Esophagus mucosa (tissue), 1 donor: ENCODE results near the gene SEPHS2. TPM values are rescaled to one million over a fixed set of nuclear protein-coding genes. Genes with fewer than 3 reads are reported as not detected.
"Not testable (repeated sequence)": the region's sequence is repeated elsewhere in the genome, so short reads cannot be mapped to it uniquely, and the experiment has no call there.

Experiments
- ATAC-seq: fragments of 200-7000 bp; cut with Tn5 transposase; one replicate; pipeline ENCODE4 v1.9.1; 2020
- total RNA-seq: library from RNA; stranded (reverse); gene quantifications from one replicate; pipeline ENCODE4 v1.2.4, GENCODE V29; 2023
- donor health status: DM: yes; HTN: yes; CAD: no.

Gene SEPHS2, protein sequence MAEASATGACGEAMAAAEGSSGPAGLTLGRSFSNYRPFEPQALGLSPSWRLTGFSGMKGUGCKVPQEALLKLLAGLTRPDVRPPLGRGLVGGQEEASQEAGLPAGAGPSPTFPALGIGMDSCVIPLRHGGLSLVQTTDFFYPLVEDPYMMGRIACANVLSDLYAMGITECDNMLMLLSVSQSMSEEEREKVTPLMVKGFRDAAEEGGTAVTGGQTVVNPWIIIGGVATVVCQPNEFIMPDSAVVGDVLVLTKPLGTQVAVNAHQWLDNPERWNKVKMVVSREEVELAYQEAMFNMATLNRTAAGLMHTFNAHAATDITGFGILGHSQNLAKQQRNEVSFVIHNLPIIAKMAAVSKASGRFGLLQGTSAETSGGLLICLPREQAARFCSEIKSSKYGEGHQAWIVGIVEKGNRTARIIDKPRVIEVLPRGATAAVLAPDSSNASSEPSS
- 21.6 TPM for total RNA-seq

DNA sequence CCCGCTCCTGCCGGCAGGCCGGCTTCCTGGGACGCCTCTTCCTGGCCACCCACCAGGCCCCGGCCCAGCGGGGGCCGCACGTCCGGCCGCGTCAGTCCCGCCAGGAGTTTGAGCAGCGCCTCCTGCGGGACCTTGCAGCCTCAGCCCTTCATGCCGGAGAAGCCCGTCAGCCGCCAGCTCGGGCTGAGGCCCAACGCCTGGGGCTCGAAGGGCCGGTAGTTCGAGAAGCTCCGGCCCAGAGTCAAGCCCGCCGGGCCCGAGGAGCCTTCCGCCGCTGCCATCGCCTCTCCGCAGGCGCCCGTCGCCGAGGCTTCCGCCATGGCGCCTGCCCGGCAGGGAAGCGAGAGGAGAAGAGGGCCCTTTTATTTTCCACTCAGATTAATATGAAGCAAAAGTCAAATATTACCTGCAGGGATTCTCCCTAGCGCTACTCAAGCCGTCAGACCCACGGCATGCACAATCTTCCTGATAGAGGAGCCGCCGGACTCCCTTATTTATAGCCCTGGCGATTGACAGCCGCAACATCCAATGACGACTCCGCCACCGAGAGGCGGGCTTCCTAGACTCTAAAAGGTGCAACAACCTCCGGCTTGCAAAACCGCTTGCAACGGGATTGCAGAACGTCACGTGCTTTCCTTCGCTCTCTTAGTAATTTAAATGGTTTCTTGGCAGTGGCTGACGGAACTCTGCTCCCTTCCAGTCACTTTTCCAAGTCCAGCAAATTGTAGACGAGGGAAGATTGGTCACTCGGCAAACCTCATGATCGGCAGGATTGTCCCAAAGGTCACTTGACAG, at the start of gene SEPHS2:
SEPHS2 (minus strand) TSS at position 467 of the 795 bp plus-strand sequence; CDS start at position 320, 147 bp downstream.
- peak; percentile 95 for ATAC-seq

DNA sequence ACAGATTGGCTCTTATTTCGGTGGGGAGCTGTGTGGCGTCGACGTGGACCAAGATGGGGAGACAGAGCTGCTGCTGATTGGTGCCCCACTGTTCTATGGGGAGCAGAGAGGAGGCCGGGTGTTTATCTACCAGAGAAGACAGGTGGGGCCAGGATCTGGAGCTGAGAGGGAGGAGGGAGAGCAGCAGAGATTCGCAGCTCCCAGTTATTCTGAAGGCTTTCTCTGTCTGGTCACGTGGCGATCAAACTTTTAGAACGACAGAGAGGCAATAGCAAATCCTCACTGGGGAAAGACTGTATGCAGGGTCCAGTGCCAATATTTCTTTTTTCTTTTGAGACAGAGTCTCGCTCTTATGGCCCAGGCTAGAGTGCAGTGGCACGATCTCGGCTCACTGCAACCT, 49.0 kb upstream of the SEPHS2 start:
- no peak for ATAC-seq

DNA sequence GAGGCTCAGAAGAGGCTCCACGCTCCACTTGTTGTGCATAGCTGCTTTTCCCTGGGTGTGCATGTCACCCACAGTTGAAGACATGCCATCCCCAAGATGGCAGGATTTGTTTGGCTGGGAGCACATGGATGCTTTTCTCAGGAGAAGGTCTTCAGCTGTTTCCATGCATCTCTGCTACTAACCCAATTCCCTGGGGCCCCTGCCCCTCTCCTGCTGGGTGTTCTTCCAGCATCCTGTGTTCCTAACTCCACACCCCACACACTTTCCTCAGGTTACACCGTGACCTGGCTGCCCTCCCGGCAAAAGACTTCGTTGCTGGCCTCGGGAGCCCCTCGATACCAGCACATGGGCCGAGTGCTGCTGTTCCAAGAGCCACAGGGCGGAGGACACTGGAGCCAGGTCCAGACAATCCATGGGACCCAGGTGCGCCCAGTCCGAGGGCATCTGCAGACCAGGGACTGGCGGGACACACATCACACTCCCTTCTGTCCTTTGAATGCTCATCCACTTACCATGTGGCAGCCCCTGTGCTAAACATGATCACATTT, 48.3 kb upstream of the SEPHS2 start:
- ATAC-seq: no peak

DNA sequence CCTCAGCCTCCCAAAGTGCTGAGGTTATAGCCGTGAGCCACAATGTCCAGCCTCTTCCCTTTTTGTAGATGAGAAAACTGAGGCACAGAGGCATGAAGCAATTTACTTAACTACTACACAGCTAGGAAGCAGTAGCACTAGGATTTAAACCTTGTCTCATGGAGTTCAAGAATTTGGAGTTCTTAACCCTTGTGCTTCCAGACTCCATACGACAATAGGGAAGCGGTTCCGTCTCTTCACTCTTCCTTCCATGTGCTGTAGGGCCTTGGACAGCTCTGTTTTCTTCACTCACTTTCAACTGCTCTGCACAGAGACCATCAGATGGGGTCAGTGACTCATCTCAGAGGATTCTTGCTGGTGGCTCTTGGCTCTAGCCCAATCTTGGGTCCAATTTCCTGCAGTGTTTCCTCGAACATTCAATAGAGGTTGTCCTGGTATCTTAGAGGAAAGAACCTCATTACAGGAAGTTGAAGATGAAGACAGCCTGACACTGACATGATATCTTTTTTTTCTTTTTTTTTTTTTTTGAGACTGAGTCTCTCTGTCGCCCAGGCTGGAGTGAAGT, 46.2 kb upstream of the SEPHS2 start:
- ATAC-seq: no peak

DNA sequence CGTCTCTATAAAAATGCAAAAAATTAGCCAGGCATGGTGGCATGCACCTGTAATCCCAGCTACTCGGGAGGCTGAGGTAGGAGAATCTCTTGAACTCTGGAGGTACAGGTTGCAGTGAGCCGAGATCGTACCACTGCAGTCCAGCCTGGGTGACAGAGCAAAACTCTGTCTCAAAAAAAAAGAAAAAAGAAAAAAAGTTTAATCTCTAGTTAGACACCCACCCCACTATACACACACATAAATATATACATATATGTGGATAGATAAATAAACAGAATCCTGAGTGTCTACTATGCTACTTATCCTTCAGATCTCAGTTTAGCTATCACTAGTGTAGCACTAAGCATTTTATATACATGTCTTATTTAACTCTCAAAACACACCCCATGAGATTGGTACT, 45.6 kb upstream of the SEPHS2 start:
- ATAC-seq: no peak

DNA sequence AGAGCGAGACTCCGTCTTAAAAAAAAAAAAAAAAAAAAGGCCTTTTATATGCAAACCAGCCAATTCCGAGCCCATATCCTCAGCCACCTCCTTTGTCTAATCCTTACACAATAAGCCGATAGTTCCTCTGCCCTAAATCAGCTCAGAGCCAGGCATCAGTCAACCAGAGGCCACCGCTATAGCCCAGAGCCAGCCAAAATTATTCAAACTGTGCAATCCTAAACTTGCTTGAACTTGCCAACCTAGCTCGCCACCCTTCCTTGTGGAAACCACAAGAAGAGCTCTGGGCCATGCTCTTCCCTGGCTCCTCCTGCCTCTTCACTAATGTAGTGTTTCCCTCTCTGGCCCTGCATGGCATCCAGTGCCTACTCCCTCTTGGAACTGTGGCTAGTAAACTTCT, 44.5 kb upstream of the SEPHS2 start:
- peak; percentile 93 for ATAC-seq

DNA sequence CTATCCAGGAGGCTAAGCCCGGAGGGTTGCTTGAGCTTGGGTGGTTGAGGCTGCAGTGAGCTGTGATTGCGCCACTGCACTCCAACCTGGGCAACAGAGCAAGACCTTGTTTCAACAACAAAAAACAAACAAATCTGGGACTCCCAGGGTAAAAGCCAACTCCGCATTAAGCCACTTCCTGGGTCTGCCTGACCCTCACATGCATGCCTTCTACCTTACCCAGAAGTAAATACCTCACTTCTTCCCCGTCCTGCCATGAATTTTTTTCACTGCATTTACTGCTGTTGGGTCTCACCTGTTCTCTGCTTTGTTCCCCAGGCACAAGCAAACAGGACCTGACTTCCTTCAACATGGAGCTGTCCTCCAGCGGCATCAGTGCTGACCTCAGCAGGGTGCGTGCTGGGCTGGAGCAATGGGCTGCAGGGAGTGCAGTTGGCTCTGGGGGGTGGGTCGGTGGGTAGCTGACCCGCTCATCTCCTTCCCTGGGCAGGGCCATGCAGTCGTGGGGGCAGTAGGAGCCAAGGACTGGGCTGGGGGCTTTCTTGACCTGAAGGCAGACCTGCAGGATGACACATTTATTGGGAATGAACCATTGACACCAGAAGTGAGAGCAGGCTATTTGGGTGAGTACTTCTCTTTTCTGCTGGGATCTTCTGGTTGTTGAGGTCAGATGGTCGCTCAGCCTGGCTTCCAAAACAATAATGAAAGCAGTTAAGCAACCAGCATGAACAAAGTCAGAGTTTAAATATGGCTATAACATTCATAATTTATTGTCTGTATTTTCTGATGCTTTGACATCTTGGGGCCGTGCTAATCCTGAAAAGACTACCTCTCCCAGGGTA, 43.3 kb upstream of the SEPHS2 start:
- ATAC-seq: no peak

DNA sequence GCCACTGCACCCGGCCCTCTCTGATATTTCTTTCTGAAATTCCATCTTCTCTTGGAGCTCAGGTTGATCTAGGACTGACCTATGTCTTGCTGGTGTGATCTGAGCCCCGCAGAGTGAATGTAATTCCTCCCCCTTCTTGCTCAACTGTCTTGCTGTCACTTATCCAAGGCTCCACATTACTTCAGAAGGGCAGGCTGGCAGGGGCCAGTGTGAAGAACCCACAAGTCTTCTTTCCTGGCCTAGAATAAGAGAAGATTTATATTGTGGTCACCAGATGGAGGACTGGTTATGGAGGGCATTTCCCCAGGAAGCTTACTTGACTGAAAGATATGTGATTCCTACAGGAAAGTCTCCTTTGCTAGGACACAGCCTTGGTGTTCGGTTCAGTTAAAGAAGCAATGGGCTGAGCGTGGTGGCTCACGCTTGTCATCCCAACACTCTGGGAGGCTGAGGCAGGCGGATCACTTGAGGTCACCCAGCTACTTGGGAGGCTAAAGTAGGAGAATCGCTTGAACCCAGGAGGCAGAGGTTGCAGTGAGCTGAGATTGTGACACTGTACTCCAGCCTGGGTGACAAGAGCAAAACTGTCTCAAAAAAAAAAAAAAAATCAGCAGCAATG, 40.3 kb upstream of the SEPHS2 start:
- no peak for ATAC-seq

DNA sequence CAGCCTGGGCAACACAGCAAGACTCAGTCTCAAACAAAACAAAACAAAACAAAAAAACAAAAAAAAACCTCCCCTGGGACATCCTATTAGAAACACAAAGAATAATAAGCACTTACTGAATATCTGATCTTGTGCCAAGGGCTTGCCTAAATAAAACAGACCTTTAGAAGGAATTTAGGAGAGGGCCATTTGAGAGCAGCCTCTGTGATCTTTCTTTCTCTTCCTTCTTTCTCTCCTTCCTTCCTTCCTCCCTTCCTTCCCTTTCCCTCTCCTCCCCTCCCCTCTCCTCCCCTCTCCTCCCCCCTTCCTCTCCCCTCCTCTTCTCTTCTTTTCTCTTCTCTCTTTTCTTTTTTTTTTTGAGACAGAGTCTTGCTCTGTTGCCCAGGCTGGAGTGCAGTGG, 39.2 kb upstream of the SEPHS2 start:
- no peak for ATAC-seq

DNA sequence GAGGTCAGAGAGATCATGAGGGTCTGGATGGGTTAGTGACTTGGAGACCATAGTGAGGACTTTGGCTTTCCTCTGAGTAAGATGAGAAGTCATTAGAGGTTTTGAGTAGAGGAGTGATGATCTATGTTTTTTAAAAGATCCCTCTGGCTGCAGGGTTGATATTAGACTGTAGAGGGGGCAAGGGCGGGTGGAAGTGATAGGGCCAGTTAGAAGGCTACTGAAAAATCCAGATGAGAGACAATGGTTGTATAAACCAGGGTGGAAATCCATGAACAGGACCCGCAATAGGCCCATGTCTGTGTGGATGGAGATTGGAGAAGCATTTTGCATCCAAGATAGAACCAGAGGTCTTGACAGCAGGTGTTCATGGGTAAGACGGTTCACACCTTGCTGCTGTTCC, 36.7 kb upstream of the SEPHS2 start:
- no peak for ATAC-seq

DNA sequence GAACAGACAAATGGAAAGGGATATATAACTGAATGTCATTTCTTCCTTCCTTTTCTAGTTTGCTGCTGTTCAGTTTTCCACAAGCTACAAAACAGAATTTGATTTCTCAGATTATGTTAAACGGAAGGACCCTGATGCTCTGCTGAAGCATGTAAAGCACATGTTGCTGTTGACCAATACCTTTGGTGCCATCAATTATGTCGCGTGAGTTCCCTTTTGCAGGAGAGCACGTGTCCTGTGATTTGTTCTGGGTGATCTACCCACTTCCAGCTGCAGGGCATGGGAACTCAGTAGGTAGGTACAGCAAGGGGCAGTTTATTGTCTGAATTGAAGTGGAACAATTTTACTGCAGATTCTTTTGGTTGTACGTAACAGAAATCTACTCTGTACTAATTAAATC, 35.7 kb upstream of the SEPHS2 start:
- no peak for ATAC-seq

DNA sequence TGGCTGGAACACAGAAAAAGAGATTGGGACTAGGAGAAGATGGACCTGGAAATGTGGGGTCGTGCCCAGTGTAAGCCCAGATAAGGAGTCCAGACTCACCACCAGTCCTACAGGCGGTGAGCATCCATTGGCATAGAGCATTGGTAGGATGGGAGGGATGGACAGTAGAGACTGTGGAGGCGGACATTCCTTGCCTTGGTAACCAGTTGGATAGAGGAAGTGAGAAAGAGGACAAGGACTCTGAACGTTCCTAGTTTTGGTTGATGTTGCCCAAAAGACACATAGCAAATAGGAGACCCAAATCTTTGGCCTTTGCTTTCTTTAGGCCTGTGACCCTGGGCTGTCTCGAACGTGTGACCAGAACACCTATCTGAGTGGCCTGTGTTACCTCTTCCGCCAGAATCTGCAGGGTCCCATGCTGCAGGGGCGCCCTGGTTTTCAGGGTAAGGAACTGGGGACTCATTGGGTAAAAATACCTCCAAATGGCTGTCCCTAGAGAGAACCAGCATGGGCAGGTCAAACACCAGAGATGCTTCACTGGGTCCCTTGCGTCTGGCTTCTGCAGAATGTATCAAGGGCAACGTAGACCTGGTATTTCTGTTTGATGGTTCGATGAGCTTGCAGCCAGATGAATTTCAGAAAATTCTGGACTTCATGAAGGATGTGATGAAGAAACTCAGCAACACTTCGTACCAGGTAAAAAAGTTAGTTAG, 33.2 kb upstream of the SEPHS2 start:
- ATAC-seq: no peak

DNA sequence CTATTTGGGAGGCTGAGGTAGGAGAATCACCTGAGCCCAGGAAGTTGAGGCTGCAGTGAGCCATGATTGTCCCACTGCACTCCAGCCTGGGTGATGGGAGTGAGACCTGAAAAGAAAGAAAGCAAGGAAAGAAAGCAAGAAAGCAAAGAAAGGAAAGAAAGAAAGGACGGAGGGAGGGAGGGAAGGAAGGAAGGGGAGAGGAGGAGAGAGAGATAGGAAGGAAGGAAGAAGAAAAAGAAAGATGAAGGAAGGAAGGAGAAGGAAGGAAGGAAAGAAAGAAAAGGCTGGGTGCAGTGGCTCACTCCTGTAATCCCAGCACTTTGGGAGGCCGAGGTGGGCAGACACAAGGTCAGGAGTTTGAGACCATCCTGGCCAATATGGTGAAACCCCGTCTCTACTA, 32.1 kb upstream of the SEPHS2 start:
- ATAC-seq: not testable (repeated sequence)

DNA sequence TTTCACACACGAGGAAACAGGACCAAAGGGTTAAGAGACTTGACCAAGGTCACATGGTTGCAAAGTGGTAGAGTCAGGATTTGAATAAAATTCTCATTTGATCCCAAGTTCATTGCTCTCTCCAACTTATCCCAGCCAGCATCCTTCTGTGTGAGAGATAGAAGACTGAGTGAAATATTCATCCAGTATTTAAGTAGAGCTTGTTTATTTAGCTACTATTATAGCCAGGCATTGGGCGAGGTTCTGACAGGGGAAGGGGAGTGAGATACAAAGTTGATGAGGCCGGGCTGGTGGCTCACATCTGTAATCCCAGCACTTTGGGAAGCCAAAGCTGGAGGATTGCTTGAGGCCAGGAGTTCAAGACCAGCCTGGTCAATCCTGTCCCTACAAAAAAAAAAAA, 31.3 kb upstream of the SEPHS2 start:
- ATAC-seq: no peak

DNA sequence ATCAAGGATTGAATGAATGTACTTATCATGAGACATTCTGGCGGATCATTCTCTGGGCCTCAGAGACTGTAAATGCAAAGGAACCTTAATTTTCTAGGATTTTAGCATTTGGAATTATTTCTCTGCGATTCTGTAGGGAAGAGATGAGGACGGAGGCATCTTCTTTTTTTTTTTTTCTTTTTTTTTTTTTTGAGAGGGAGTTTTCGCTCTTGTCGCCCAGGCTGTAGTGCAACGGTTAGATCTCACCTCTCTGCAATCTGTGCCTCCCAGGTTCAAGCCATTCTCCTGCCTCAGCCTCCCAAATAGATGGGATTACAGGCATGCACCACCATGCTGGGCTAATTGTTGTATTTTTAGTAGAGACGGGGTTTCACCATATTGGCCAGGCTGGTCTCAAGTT, 29.0 kb upstream of the SEPHS2 start:
- ATAC-seq: no peak

DNA sequence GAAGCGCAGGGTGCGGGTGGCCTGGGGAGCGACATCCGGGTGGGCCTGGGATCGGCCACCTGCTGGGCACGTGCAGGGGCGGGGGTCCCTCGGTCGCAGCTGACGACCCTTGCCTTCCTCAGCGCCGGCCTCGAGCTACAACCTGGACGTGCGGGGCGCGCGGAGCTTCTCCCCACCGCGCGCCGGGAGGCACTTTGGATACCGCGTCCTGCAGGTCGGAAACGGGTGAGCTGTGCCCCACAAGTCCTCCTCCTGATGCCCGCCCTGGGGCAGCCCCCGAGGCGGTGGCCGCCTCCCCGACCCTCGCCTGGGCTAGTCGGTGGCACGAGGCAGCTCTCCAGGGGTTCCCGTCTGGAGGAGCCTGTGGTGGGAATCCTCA, 28.4 kb upstream of the SEPHS2 start:
- no peak for ATAC-seq

DNA sequence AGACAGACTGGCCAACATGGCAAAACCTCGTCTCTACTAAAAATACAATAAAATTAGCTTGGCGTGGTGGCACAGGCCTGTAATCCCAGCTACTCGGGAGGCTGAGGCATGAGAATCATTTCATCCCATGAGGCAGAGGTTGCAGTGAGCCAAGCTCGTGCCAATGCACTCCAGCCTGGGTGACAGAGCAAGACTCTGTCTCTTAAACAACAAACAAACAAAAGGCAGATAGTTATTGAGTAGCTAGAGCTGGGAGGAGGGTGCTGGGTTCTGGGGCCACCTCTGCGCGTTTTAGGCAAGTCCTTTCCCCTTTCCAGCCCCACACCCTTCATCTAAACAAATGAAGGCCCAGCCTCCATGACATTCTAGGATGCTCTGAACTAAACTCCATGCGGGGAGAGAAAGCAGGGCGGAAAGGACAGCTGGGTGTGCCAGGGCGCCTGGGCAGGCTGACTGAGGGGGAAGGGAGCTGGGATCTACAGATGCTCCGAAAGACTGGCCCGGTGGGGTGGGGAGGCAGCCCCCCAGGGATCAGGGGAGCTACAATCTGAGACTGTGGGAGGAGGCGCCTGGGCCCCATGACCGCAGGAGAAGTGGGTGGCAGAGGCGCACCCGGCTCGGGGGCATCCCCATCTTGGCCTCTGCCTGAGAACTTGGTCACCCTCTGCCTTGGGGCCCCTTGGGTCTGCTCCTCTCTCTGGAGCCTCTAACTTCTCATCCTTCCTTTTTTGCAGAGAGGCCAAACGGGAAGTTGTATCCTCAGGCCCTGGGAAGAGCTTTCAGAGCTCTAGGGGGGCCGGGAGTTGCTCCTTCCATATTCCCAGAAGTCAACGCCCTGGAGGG, 27.8 kb upstream of the SEPHS2 start:
- ATAC-seq: peak; percentile 27

DNA sequence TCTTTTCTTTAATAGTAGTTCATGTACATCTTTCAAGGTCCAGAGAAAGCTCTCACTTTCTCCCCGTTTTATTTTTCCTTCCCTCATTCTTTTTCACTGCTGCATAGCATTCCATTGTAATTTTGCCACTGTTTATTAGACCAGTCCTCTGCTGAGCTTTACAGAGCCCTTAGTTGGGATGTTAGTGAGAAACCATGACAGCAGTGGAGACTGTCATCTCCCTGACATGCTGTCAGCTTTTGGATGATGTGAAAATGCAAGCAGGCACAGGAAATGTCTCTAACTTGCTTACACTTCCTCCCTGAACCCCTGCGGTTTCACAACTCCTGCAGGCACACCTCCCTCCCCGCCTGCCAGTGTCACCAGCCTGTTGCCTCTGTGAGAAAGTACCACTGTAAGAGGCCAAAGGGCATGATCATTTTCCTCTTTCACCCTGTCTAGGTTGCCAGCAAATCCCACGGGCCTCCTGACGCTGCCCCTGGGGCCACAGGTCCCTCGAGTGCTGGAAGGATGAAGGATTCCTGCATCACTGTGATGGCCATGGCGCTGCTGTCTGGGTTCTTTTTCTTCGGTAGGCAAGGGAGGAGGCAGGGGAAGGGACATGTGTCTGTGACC, 26.8 kb upstream of the SEPHS2 start, which contains the start of gene ITGAL:
ITGAL (plus strand) TSS at position 415 of the 615 bp plus-strand sequence; CDS start at position 511, 96 bp downstream.
- peak; percentile 55 for ATAC-seq

DNA sequence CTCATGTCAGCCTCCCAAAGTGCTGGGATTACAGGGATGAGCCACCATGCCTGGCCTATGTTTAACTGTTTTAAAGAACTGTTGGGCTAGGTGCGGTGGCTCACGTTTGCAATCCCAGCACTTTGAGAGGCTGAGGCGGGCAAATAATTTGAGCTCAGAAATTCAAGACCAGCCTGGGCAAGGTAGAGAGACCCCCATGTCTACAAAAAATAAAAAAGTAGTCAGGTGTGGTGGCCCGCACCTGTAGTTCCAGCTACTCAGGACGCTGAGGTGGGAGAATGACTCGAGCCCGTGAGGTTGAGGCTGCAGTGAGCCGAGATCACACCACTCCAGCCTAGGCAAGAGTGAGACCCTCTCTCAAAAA, 24.9 kb upstream of the SEPHS2 start:
- no peak for ATAC-seq

DNA sequence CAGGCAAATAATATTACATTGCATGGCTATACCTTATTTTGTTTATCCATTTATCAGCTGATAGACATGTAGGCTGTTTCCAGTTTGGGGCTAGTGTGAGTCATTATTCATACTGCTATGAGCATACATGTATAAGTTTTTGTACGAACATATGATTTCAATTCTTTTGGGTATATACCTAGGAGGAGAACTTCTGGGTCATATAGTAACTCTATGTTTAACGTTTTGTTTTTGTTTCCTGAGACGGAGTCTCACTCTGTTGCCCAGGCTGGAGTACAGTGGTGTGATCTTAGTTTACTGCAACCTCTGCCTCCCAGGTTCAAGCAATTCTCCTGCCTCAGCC, 24.5 kb upstream of the SEPHS2 start:
- ATAC-seq: no peak
